ENCODE results near the gene SETD5. TPM values are rescaled to one million over a fixed set of nuclear protein-coding genes. Genes with fewer than 3 reads are reported as not detected.

Gene SETD5
- total and polyA plus RNA-seq, 2 of the 4 experiments (the other 2 are of a cell fraction), result 42.7 to 62.9 TPM

DNA sequence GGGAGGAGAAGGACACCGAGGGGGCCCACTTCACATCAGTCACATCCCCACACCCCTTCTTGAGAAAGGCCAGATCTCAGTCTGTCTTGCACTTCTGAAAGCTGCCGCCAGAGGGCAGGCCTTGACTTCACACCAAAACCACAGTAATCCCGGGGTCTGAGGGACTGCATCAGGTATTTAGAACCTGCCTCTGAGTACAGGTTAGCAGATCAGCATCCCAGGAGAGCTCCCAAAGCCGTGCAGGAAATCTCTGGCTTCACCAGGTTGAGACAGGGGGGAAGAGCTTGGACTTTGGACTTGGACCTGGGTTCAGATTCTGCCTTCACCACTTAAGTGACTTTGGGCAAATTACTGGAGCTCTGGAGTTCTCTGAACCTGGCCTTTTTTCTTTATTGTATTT, 105.9 kb downstream of the SETD5 start:
- H3K14ac ChIP-seq (replicated peaks; ENCODE audit: low read depth, low read length), result no peak overlapping the region
- no peak overlapping the region for H2AK5ac ChIP-seq (ENCODE audit: low read depth, low read length)
- H2AK9ac ChIP-seq (replicated peaks; ENCODE audit: low read depth, low read length, poor library complexity), result no peak overlapping the region
- TF ChIP-seq, protein P1, sequence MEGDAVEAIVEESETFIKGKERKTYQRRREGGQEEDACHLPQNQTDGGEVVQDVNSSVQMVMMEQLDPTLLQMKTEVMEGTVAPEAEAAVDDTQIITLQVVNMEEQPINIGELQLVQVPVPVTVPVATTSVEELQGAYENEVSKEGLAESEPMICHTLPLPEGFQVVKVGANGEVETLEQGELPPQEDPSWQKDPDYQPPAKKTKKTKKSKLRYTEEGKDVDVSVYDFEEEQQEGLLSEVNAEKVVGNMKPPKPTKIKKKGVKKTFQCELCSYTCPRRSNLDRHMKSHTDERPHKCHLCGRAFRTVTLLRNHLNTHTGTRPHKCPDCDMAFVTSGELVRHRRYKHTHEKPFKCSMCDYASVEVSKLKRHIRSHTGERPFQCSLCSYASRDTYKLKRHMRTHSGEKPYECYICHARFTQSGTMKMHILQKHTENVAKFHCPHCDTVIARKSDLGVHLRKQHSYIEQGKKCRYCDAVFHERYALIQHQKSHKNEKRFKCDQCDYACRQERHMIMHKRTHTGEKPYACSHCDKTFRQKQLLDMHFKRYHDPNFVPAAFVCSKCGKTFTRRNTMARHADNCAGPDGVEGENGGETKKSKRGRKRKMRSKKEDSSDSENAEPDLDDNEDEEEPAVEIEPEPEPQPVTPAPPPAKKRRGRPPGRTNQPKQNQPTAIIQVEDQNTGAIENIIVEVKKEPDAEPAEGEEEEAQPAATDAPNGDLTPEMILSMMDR (conservative IDR thresholded peaks at IDR 0.05; ENCODE audit: low read depth, low read length), result peak; percentile 69
- TF ChIP-seq RAD21 (IDR thresholded peaks at IDR 0.05; ENCODE audit: low read length), result peak; percentile 62
- no peak for TF ChIP-seq POLR2A (IDR thresholded peaks at IDR 0.05; ENCODE audit: low read depth, low read length)
- H4K8ac ChIP-seq (ENCODE audit: low read depth in 2 of 2, low read length in 2 of 2), result no peak overlapping the region
- H2BK5ac ChIP-seq (ENCODE audit: low read depth, low read length, poor library complexity, severe bottlenecking), result no peak overlapping the region
- H3K27ac ChIP-seq (ENCODE audit: insufficient read depth, low read length), result no peak overlapping the region
- H3K9ac ChIP-seq (ENCODE audit: low read depth, low read length), result no peak overlapping the region
- peaks cover 10% of the 10 kb centered on the region; the same call in 1 of the 2 replicates for H3K27me3 ChIP-seq (ENCODE audit: control insufficient read depth, insufficient read depth, low read length)
- peaks cover 2% of the 10 kb centered on the region for H3K4me1 ChIP-seq (ENCODE audit: control insufficient read depth, insufficient read depth, low read length)
- intact Hi-C loops (cut with micrococcal nuclease) (loop anchor here (1.0 kb wide), 1 partner anchor 146 kb away; the partner anchor contains the start of gene MTMR14), dilution Hi-C loops (cut with HindIII; ENCODE audit: low sequenced_read_pairs, unreplicated experiment) (no loop called here), in situ Hi-C loops (cut with MboI; ENCODE audit: low sequenced_read_pairs) (no loop called here)
- ChIA-PET CTCF (interaction anchor here (0.5 to 1.3 kb wide), 3 partner anchors 14 to 149 kb away, joined by 3 to 5 read pairs (median 3); no protein-coding TSS in a partner anchor), POLR2A (ENCODE audit: unreplicated experiment) (no interaction called here)
- H3K79me1 ChIP-seq (ENCODE audit: low read depth in 1 of 2, low read length in 2 of 2), result no peaks in the 10 kb centered on the region
- peak; percentile 59 for ATAC-seq (ENCODE audit: low read depth)
- no peaks in the 10 kb centered on the region for H3K9me3 ChIP-seq (ENCODE audit: control insufficient read depth, insufficient read depth, low read length)
- no TSS peak for BruUV-seq (replicated peaks)
- H3K56ac ChIP-seq (ENCODE audit: extremely low read depth, insufficient read depth, low read length), result no peak overlapping the region
- no peak overlapping the region for H2BK15ac ChIP-seq (ENCODE audit: low read depth, low read length)
- no CpG with 5 or more reads among the region's 4 CpGs for WGBS, 2 experiments (ENCODE audit: extremely low coverage in 2 of 2, insufficient read length in 1 of 2)
- no peak overlapping the region for H4K91ac ChIP-seq (ENCODE audit: insufficient read depth, low read depth, low read length)
- no peak overlapping the region for H3K23ac ChIP-seq (ENCODE audit: low read depth, low read length)
- H3K36me3 ChIP-seq (ENCODE audit: control insufficient read depth, insufficient read depth, low read length), result no peaks in the 10 kb centered on the region
- no peak overlapping the region for H3K18ac ChIP-seq (ENCODE audit: low read depth, low read length)
- no peak overlapping the region for H4K5ac ChIP-seq (ENCODE audit: low read depth, low read length)
- DNase-seq, result peak; percentile 61
- no peak overlapping the region for H3K4me2 ChIP-seq (ENCODE audit: low read depth, low read length)
- no peak overlapping the region for H2AFZ ChIP-seq (replicated peaks; ENCODE audit: low read length, poor library complexity)
- H2BK20ac ChIP-seq (ENCODE audit: low read depth, low read length), result no peak overlapping the region
- H3K4me3 ChIP-seq (ENCODE audit: insufficient read depth, low read depth, low read length), result no peak overlapping the region
- H3K9me1 ChIP-seq (ENCODE audit: insufficient read depth, low read length), result peaks cover 3% of the 10 kb centered on the region; the same call in 1 of the 2 replicates
- H2BK120ac ChIP-seq (ENCODE audit: low read depth, low read length), result no peak overlapping the region
- no peak overlapping the region for H3K4ac ChIP-seq (ENCODE audit: low read depth, low read length)
- H4K20me1 ChIP-seq (ENCODE audit: insufficient read depth, low read length), result no peaks in the 10 kb centered on the region; the same call in 1 of the 2 replicates

Data from IMR-90 (cell line).